DOHH2 (cell line): ENCODE data around the gene OR51B4.

Source experiments
- H3F3A ChIP-seq: fragments of 200-600 bp; sonication (generic), shearing (Covaris generic); 2 replicates; pipeline ENCODE4 v1.6.0; 2016; ENCODE audit warnings: antibody characterized with exemption, mild to moderate bottlenecking; ENCODE audit not compliant: control insufficient read depth, insufficient read depth
- H3K27ac ChIP-seq: fragments of 200-600 bp; sonication (generic); 2 replicates; pipeline ENCODE4 v1.5.1; 2014; ENCODE audit warnings: low read depth, mild to moderate bottlenecking, low read length, moderate library complexity
- H3K27me3 ChIP-seq: fragments of 200-600 bp; sonication (generic); 2 replicates; pipeline ENCODE4 v1.6.1; 2014; ENCODE audit warnings: mild to moderate bottlenecking, low read length, mixed read lengths; ENCODE audit not compliant: control insufficient read depth
- H3K36me3 ChIP-seq: fragments of 200-600 bp; sonication (generic); 2 replicates; pipeline ENCODE4 v1.6.1; 2014; ENCODE audit warnings: mild to moderate bottlenecking, low read length, moderate library complexity, mixed read lengths; ENCODE audit not compliant: control insufficient read depth
- H3K4me1 ChIP-seq: fragments of 200-600 bp; sonication (generic); 2 replicates; pipeline ENCODE4 v1.6.1; 2014; ENCODE audit warnings: mild to moderate bottlenecking, low read length, mixed read lengths; ENCODE audit not compliant: control insufficient read depth
- H3K4me2 ChIP-seq: fragments of 200-600 bp; sonication (generic); 2 replicates; pipeline ENCODE4 v1.6.0; 2014; ENCODE audit warnings: mild to moderate bottlenecking, low read length, moderate library complexity
- H3K4me3 ChIP-seq: fragments of 200-600 bp; sonication (generic); 2 replicates; pipeline ENCODE4 v1.5.1; 2014; ENCODE audit warnings: mild to moderate bottlenecking, low read length, mixed read lengths
- H3K79me2 ChIP-seq: fragments of 200-600 bp; sonication (generic); 2 replicates; pipeline ENCODE4 v1.6.1; 2014; ENCODE audit warnings: mild to moderate bottlenecking, low read length, mixed read lengths; ENCODE audit not compliant: control insufficient read depth
- H3K9me2 ChIP-seq: fragments of 200-600 bp; sonication (generic); replicated peaks from 2 replicates; pipeline ENCODE4 v1.6.1; 2014; ENCODE audit warnings: mild to moderate bottlenecking, low read length, mixed read lengths; ENCODE audit not compliant: control insufficient read depth
- H3K9me3 ChIP-seq: fragments of 200-600 bp; sonication (generic); 2 replicates; pipeline ENCODE4 v1.6.1; 2014; ENCODE audit warnings: antibody characterized with exemption, low read length, mixed read lengths; ENCODE audit not compliant: control insufficient read depth, insufficient read depth
- H4K20me1 ChIP-seq: fragments of 200-600 bp; sonication (generic); 2 replicates; pipeline ENCODE4 v1.6.0; 2014; ENCODE audit warnings: low read depth, mild to moderate bottlenecking, antibody characterized with exemption, low read length, moderate library complexity; ENCODE audit not compliant: control insufficient read depth, insufficient read depth
- EZH2phosphoT487 ChIP-seq: fragments of 200-600 bp; sonication (generic); IDR thresholded peaks from 2 replicates; pipeline ENCODE4 v1.6.1; 2017; ENCODE audit warnings: borderline replicate concordance, mild to moderate bottlenecking, antibody characterized with exemption, low read length, moderate library complexity, mixed read lengths
- TF ChIP-seq, protein P1 (sequence below): fragments of 200-600 bp; sonication (generic); IDR thresholded peaks from one replicate; pipeline ENCODE4 v1.5.1; 2014; ENCODE audit warnings: antibody characterized with exemption, mild to moderate bottlenecking, low read depth, low read length; ENCODE audit not compliant: poor library complexity, severe bottlenecking

Gene OR51B4

GRCh38 chr11:5289696-5290095 is 12.1 kb downstream of the OR51B4 start:
- no peak overlapping the region for H3K4me2 ChIP-seq
- H3K79me2 ChIP-seq: no peaks in the 10 kb centered on the region
- H4K20me1 ChIP-seq: no peaks in the 10 kb centered on the region
- H3K9me3 ChIP-seq: no peaks in the 10 kb centered on the region
- H3K36me3 ChIP-seq: no peaks in the 10 kb centered on the region
- no peaks in the 10 kb centered on the region for H3K27me3 ChIP-seq
- H3K27ac ChIP-seq: no peak overlapping the region
- H3K9me2 ChIP-seq: no peaks in the 10 kb centered on the region
- TF ChIP-seq EZH2phosphoT487: no peak
- TF ChIP-seq, protein P1, sequence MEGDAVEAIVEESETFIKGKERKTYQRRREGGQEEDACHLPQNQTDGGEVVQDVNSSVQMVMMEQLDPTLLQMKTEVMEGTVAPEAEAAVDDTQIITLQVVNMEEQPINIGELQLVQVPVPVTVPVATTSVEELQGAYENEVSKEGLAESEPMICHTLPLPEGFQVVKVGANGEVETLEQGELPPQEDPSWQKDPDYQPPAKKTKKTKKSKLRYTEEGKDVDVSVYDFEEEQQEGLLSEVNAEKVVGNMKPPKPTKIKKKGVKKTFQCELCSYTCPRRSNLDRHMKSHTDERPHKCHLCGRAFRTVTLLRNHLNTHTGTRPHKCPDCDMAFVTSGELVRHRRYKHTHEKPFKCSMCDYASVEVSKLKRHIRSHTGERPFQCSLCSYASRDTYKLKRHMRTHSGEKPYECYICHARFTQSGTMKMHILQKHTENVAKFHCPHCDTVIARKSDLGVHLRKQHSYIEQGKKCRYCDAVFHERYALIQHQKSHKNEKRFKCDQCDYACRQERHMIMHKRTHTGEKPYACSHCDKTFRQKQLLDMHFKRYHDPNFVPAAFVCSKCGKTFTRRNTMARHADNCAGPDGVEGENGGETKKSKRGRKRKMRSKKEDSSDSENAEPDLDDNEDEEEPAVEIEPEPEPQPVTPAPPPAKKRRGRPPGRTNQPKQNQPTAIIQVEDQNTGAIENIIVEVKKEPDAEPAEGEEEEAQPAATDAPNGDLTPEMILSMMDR: no peak
- no peaks in the 10 kb centered on the region for H3K4me1 ChIP-seq
- no peaks in the 10 kb centered on the region for H3F3A ChIP-seq
- no peak overlapping the region for H3K4me3 ChIP-seq

- Histone ChIP-seq H3K79me2 (no peaks in the 10 kb centered on the region), H3K9me3 (no peaks in the 10 kb centered on the region), H3K4me2 (no peak overlapping the region), H3K27me3 (no peaks in the 10 kb centered on the region), H4K20me1 (no peaks in the 10 kb centered on the region), H3K27ac (no peak overlapping the region), H3K4me3 (no peak overlapping the region), H3F3A (no peaks in the 10 kb centered on the region), H3K9me2 (no peaks in the 10 kb centered on the region), H3K36me3 (no peaks in the 10 kb centered on the region), H3K4me1 (no peaks in the 10 kb centered on the region)
- TF ChIP-seq, protein P1: no peak
- TF ChIP-seq EZH2phosphoT487: no peak
Measured at GRCh38 chr11:5288906-5289550, 12.7 kb downstream of the OR51B4 start.

DNA sequence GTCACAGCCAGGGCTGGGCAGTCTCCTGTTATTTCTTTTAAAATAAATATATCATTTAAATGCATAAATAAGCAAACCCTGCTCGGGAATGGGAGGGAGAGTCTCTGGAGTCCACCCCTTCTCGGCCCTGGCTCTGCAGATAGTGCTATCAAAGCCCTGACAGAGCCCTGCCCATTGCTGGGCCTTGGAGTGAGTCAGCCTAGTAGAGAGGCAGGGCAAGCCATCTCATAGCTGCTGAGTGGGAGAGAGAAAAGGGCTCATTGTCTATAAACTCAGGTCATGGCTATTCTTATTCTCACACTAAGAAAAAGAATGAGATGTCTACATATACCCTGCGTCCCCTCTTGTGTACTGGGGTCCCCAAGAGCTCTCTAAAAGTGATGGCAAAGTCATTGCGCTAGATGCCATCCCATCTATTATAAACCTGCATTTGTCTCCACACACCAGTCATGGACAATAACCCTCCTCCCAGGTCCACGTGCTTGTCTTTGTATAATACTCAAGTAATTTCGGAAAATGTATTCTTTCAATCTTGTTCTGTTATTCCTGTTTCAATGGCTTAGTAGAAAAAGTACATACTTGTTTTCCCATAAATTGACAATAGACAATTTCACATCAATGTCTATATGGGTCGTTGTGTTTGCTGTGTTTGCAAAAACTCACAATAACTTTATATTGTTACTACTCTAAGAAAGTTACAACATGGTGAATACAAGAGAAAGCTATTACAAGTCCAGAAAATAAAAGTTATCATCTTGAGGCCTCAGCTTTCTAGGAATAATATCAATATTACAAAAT is 13.4 kb downstream of the OR51B4 start:
- Histone ChIP-seq H3K4me1 (no peaks in the 10 kb centered on the region), H3K9me2 (no peaks in the 10 kb centered on the region), H3K36me3 (no peaks in the 10 kb centered on the region), H3K4me3 (no peak overlapping the region), H3K27ac (no peak overlapping the region), H3K79me2 (no peaks in the 10 kb centered on the region), H3F3A (no peaks in the 10 kb centered on the region), H4K20me1 (no peaks in the 10 kb centered on the region), H3K4me2 (no peak overlapping the region), H3K27me3 (no peaks in the 10 kb centered on the region), H3K9me3 (no peaks in the 10 kb centered on the region)
- no peak for TF ChIP-seq EZH2phosphoT487

DNA sequence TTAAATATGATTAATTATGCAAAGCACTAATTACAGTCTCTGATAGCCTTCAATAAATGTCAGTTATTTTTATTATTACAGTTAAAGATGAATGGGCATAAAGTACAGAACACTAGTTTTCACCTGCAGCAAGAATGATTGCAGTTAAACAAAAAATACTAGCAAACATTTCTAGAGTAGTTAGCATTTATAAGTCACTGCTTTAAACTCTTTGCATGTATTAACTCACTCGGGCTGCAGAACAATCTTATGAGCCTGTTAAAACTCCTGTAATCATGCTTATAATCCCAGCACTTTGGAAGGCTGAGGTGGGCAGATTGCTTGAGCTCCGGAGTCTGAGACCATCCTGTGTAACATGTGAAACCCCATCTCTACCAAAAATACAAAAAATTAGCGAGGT is 14.8 kb downstream of the OR51B4 start:
- Histone ChIP-seq H3K4me1 (no peaks in the 10 kb centered on the region), H3K27me3 (no peaks in the 10 kb centered on the region), H4K20me1 (no peaks in the 10 kb centered on the region)

More for the DNA sequence above, 14.8 kb downstream of the OR51B4 start:
- TF ChIP-seq, protein P1: no peak
- TF ChIP-seq EZH2phosphoT487: no peak
- Histone ChIP-seq H3K9me3 (no peaks in the 10 kb centered on the region), H3K4me2 (no peak overlapping the region), H3K4me3 (no peak overlapping the region), H3K79me2 (no peaks in the 10 kb centered on the region), H3K9me2 (no peaks in the 10 kb centered on the region), H3K27ac (no peak overlapping the region), H3K36me3 (no peaks in the 10 kb centered on the region), H3F3A (no peaks in the 10 kb centered on the region)
